HG02571 (cell line): ENCODE data around the gene ZNF442.
"Not testable (repeated sequence)": the region's sequence is repeated elsewhere in the genome, so short reads cannot be mapped to it uniquely, and the experiment has no call there.

Experiments
- ATAC-seq: cut with Tn5 transposase; IDR thresholded peaks from one replicate; pipeline ENCODE4 v1.9.1; 2021; ENCODE audit warnings: mild to moderate bottlenecking, moderate library complexity; ENCODE audit not compliant: unreplicated experiment

ZNF442 gene

GRCh38 chr19:12331211-12331941, 34.1 kb downstream of the ZNF442 start:
- no peak for ATAC-seq

- ATAC-seq, result no peak
These were observed 35.1 kb downstream of the ZNF442 start for GRCh38 chr19:12330340-12330739.

DNA sequence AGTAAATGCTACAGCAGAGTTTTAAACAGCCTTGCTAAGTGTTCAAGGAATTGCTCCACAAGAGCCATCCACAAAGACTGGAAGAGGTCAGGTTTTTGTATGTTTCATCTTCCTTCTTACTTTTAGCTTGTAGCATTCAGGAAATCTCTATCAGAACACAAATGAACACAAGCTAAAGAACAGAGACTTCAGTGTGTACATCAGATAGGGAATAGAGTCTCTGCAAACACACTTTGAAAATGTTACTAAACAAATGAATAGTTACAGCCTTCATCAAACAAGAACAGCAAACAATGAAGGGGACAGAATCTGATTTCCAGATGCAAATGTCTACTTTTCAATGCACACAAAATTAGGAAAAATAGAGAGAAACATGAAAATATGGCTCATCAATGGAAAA, 39.8 kb downstream of the ZNF442 start:
- ATAC-seq, result no peak

GRCh38 chr19:12318782-12319413, 46.6 kb downstream of the ZNF442 start:
- ATAC-seq, result no peak

DNA sequence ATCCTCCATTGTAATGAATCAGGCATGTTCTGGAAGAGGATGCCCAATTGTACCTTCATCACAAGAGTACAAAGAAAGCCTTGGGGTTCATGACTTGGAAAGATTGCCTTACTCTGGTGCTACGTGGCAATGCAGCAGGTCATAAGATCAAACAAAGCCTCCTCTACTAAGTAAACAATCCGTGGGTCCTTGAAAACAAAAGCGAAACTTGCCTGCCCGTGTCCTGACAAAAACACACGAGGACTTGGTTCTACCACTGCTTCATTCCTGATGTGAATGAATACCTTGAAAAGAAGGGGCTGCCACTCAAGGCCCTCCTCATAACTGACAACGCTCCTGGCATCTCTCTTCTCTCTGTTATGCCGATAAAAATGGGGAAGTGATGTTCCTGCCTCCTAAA, 50.9 kb downstream of the ZNF442 start:
- no peak for ATAC-seq

DNA sequence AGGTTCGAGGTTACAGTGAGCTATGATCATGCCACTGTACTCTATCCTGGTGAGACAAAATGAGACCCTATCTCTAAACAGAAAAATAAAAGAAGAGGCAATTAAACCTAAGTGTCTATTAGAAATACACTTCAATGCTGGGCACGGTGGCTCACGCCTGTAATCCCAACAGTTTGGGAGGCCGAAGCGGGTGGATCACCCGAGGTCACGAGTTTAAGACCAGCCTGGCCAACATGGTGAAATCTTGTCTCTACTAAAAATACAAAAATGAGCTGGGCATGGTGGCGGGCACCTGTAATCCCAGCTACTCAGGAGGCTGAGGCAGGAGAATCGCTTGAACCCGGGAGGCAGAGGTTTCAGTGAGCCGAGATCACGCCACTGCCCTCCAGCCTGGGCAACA, 56.6 kb downstream of the ZNF442 start:
- not testable (repeated sequence) for ATAC-seq
